Stomach smooth muscle (tissue), 2 donors: ENCODE results near the gene KIF1A.

Experiments used
- H3K27ac ChIP-seq: one replicate; pipeline ENCODE4 v1.7.0; 2013; ENCODE audit warnings: mild to moderate bottlenecking, low read length, inconsistent platforms
- H3K27me3 ChIP-seq, 2 donors: one replicate each; pipeline ENCODE4 v1.7.0; 2013; ENCODE audit warnings: low read length in 2 of 2; ENCODE audit not compliant: insufficient read depth in 2 of 2, control insufficient read depth in 1 of 2
- H3K36me3 ChIP-seq, 2 donors: one replicate each; pipeline ENCODE4 v1.7.0; 2013; ENCODE audit warnings: low read length in 2 of 2; ENCODE audit not compliant: control insufficient read depth in 2 of 2, insufficient read depth in 2 of 2
- H3K4me1 ChIP-seq: one replicate; pipeline ENCODE4 v1.7.0; 2013; ENCODE audit warnings: low read length; ENCODE audit not compliant: control insufficient read depth, insufficient read depth
- H3K4me3 ChIP-seq, 2 donors: one replicate each; pipeline ENCODE4 v1.7.0; 2013; ENCODE audit warnings: low read length in 2 of 2
- H3K9ac ChIP-seq, 2 donors: one replicate each; pipeline ENCODE4 v1.7.0; 2013; ENCODE audit warnings: low read length in 2 of 2, mild to moderate bottlenecking in 1 of 2
- H3K9me3 ChIP-seq, 2 donors: one replicate each; pipeline ENCODE4 v1.7.0; 2013; ENCODE audit warnings: low read length in 2 of 2; ENCODE audit not compliant: control insufficient read depth in 2 of 2
- donor health status: healthy.
- donor health status: Pancreatic carcinoma.

Gene KIF1A

GRCh38 chr2:240816584-240817495 is 3.2 kb downstream of the KIF1A start:
- no peak overlapping the region for H3K27ac ChIP-seq
- no peak overlapping the region for H3K9ac ChIP-seq

GRCh38 chr2:240815761-240816583 is 4.0 kb downstream of the KIF1A start:
- Histone ChIP-seq H3K27ac (no peak overlapping the region), H3K9ac (no peak overlapping the region), H3K4me1 (peaks cover 10% of the 10 kb centered on the region), H3K9me3 (peaks cover 3 to 12% of the 10 kb centered on the region in 2 donors), H3K36me3 (no peaks in the 10 kb centered on the region), H3K27me3 (peaks cover 19 to 36% of the 10 kb centered on the region in 2 donors), H3K4me3 (no peak overlapping the region)

More at GRCh38 chr2:240816584-240817495, 3.2 kb downstream of the KIF1A start:
- peaks cover 12% of the 10 kb centered on the region for H3K4me1 ChIP-seq
- H3K4me3 ChIP-seq, result no peak overlapping the region
- H3K27me3 ChIP-seq, result peaks cover 21 to 45% of the 10 kb centered on the region in 2 donors
- no peaks in the 10 kb centered on the region for H3K36me3 ChIP-seq
- peaks cover 3 to 12% of the 10 kb centered on the region in 2 donors for H3K9me3 ChIP-seq

GRCh38 chr2:240814946-240815760 is 4.9 kb downstream of the KIF1A start:
- H3K4me1 ChIP-seq, result peaks cover 7% of the 10 kb centered on the region
- H3K9ac ChIP-seq, result no peak overlapping the region
- H3K4me3 ChIP-seq, result no peak overlapping the region
- H3K27me3 ChIP-seq, result peaks cover 17 to 29% of the 10 kb centered on the region in 2 donors
- no peak overlapping the region for H3K27ac ChIP-seq
- peaks cover 3 to 12% of the 10 kb centered on the region in 2 donors for H3K9me3 ChIP-seq
- no peaks in the 10 kb centered on the region for H3K36me3 ChIP-seq

GRCh38 chr2:240814280-240814679 is 5.7 kb downstream of the KIF1A start:
- peaks cover 17 to 24% of the 10 kb centered on the region in 2 donors for H3K27me3 ChIP-seq
- no peaks in the 10 kb centered on the region for H3K36me3 ChIP-seq
- H3K9ac ChIP-seq, result no peak overlapping the region
- no peak overlapping the region for H3K27ac ChIP-seq
- H3K4me3 ChIP-seq, result no peak overlapping the region
- H3K9me3 ChIP-seq, result peaks cover 3 to 12% of the 10 kb centered on the region in 2 donors
- peaks cover 7% of the 10 kb centered on the region for H3K4me1 ChIP-seq

- Histone ChIP-seq H3K27me3 (peaks cover 13 to 15% of the 10 kb centered on the region in 2 donors), H3K4me1 (no peaks in the 10 kb centered on the region), H3K9ac (no peak overlapping the region), H3K9me3 (peaks cover 3 to 12% of the 10 kb centered on the region in 2 donors), H3K4me3 (no peak overlapping the region), H3K27ac (no peak overlapping the region), H3K36me3 (no peaks in the 10 kb centered on the region)
These were observed 6.6 kb downstream of the KIF1A start for GRCh38 chr2:240813231-240813921.

- Histone ChIP-seq H3K4me1 (no peaks in the 10 kb centered on the region), H3K27ac (no peak overlapping the region)
These were observed 7.3 kb downstream of the KIF1A start for GRCh38 chr2:240812721-240813120.

GRCh38 chr2:240812301-240812680 is 7.7 kb downstream of the KIF1A start:
- peaks cover 4 to 5% of the 10 kb centered on the region in 2 donors for H3K27me3 ChIP-seq
- H3K4me1 ChIP-seq, result no peaks in the 10 kb centered on the region
- H3K27ac ChIP-seq, result no peak overlapping the region
- no peak overlapping the region for H3K4me3 ChIP-seq
- no peak overlapping the region for H3K9ac ChIP-seq
- H3K36me3 ChIP-seq, result no peaks in the 10 kb centered on the region
- H3K9me3 ChIP-seq, result peaks cover 3 to 12% of the 10 kb centered on the region in 2 donors

More at GRCh38 chr2:240812721-240813120, 7.3 kb downstream of the KIF1A start:
- H3K9ac ChIP-seq, result no peak overlapping the region
- no peaks in the 10 kb centered on the region for H3K36me3 ChIP-seq
- peaks cover 8 to 9% of the 10 kb centered on the region in 2 donors for H3K27me3 ChIP-seq
- peaks cover 3 to 12% of the 10 kb centered on the region in 2 donors for H3K9me3 ChIP-seq
- no peak overlapping the region for H3K4me3 ChIP-seq

- peaks cover 0 to 4% of the 10 kb centered on the region in 2 donors for H3K27me3 ChIP-seq
- no peaks in the 10 kb centered on the region for H3K36me3 ChIP-seq
- H3K27ac ChIP-seq, result no peak overlapping the region
- peaks cover 3 to 12% of the 10 kb centered on the region in 2 donors for H3K9me3 ChIP-seq
- H3K9ac ChIP-seq, result no peak overlapping the region
- no peak overlapping the region for H3K4me3 ChIP-seq
- no peaks in the 10 kb centered on the region for H3K4me1 ChIP-seq
These were observed 8.4 kb downstream of the KIF1A start for GRCh38 chr2:240811346-240812300.

GRCh38 chr2:240810621-240811020 is 9.4 kb downstream of the KIF1A start:
- H3K27me3 ChIP-seq, result peaks cover 0 to 3% of the 10 kb centered on the region in 2 donors
- H3K9me3 ChIP-seq, result peaks cover 3 to 17% of the 10 kb centered on the region in 2 donors
- no peaks in the 10 kb centered on the region for H3K4me1 ChIP-seq
- no peak overlapping the region for H3K4me3 ChIP-seq
- H3K27ac ChIP-seq, result no peak overlapping the region
- no peak overlapping the region for H3K9ac ChIP-seq
- H3K36me3 ChIP-seq, result no peaks in the 10 kb centered on the region
